ENCODE results near the gene ATP2A3.

- TF ChIP-seq CTCF (IDR thresholded peaks at IDR 0.05 in 8 of 11, conservative IDR thresholded peaks at IDR 0.05 in 3 of 11) (no peak), POLR2AphosphoS5 (IDR thresholded peaks at IDR 0.05) (no peak), POLR2A (IDR thresholded peaks at IDR 0.05) (no peak)
These were observed 9.4 kb upstream of the ATP2A3 start for GRCh38 chr17:3973495-3974137.
